Spinal cord (tissue), 10 donors: ENCODE results near the gene ARHGEF25. TPM values are rescaled to one million over a fixed set of nuclear protein-coding genes. Genes with fewer than 3 reads are reported as not detected.

ENCODE experiments used
- DNase-seq, 6 donors: peaks; one replicate each; pipeline versions ENCODE4 v3.0.0 to v3.0.0-alpha.2; 2013 to 2015; ENCODE audit warnings: low spot score in 6 of 6, low read depth in 4 of 6
- H3K27ac ChIP-seq: one replicate; pipeline ENCODE4 v1.5.1; 2013; ENCODE audit warnings: low read depth, low read length, control low read depth
- H3K27me3 ChIP-seq: one replicate; pipeline ENCODE4 v1.6.1; 2013; ENCODE audit warnings: low read length; ENCODE audit not compliant: control insufficient read depth, insufficient read depth
- H3K36me3 ChIP-seq: one replicate; pipeline ENCODE4 v1.6.1; 2013; ENCODE audit warnings: low read length; ENCODE audit not compliant: control insufficient read depth, insufficient read depth
- H3K4me1 ChIP-seq: one replicate; pipeline ENCODE4 v1.6.1; 2013; ENCODE audit warnings: low read length; ENCODE audit not compliant: control insufficient read depth, insufficient read depth
- H3K4me3 ChIP-seq: one replicate; pipeline ENCODE4 v1.5.1; 2013; ENCODE audit warnings: low read depth, low read length, control low read depth
- H3K9me3 ChIP-seq: one replicate; pipeline ENCODE4 v1.6.1; 2013; ENCODE audit warnings: low read length; ENCODE audit not compliant: control insufficient read depth, insufficient read depth
- WGBS: methylation state at CpG from one replicate; pipeline ENCODE4 v1.1.5; 2013; ENCODE audit warnings: missing lambda C conversion rate; ENCODE audit not compliant: insufficient coverage; 5-methylcytosine and 5-hydroxymethylcytosine counted together
- polyA plus RNA-seq, 2 donors: library from polyadenylated mRNA; unstranded; fragments of 120-200 nt; gene quantifications; one replicate each; pipeline ENCODE4 v1.2.1, GENCODE V29; 2013; ENCODE audit not compliant: insufficient read length in 2 of 2
- total RNA-seq, 2 donors: library from RNA; depleted of rRNA in 1 of 2; stranded (reverse); fragments of 120-200 nt in 1 of 2; fragments of >200 nt in 1 of 2; gene quantifications; one replicate each; pipeline versions ENCODE4 v1.2.3 to v1.2.4, GENCODE V29; 2013 to 2014
- donor health status: healthy.

Gene ARHGEF25
- total and polyA plus RNA-seq, 4 donors = 27.2 to 61.9 (median 45.1) TPM

DNA sequence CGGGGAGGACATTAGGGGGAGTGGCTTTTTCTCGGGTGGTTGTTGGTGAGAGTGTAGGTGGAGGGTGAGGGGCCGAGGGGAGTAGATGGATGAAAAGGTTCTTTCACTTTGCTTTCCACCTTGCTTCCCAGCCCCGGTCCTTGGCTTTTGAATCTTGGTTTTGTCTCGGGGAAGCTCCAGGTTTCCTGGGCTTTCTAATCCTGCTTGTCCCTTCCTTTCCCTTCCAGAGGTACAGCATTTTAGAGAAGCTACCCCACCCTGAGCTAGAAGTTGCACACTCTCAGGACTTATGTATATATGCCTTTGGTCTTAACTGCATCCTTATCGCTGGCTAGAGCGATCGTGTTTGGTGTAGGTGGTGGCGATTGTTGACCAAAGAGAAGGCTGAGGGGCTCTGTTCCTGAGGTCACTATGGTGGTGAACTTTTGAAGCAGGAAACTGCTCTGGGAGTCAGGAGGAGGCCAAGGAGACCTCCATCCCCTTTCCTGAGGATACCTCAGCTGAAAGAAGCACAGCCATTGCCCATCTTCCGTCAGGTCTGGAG is 19.4 kb upstream of the ARHGEF25 start:
- Histone ChIP-seq H3K27ac (no peak overlapping the region), H3K27me3 (no peaks in the 10 kb centered on the region), H3K9me3 (no peaks in the 10 kb centered on the region), H3K4me3 (peak overlapping the region; percentile 87), H3K4me1 (peaks cover 15% of the 10 kb centered on the region), H3K36me3 (peaks cover 14% of the 10 kb centered on the region)
- DNase-seq = no peak
- 56% methylated on average over 7 of the region's 10 CpGs for WGBS

DNA sequence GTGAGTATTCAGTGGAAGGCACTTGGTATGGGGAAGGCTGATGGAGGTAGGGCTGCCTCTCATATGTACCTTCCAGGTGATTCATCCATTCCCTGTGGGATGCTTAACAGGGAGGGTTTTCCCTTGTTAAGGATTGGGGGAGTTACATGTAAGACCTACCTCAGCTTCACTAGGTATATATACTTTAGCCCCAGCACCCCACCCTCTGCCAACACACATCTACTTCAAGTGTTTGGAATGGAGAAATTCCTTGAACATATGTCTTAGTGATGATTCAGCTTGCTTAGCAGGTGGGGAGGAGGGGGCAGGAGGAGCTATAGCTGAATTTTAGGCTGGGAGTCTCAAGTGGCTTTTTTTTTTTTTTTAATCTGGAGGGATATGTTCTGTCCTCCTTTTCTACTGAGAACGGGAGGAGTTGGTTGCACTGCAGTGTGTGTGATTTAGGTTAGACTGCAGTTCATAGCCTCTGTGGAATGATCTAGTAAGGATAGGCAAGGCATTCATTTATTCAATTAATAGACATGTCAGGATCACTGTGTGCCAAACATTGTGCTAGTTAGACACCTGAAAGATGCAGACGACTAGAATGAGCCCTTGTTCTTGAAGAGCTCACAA is 18.6 kb upstream of the ARHGEF25 start:
- no peak overlapping the region for H3K27ac ChIP-seq
- H3K4me1 ChIP-seq = peaks cover 15% of the 10 kb centered on the region
- no peaks in the 10 kb centered on the region for H3K9me3 ChIP-seq
- no peaks in the 10 kb centered on the region for H3K27me3 ChIP-seq
- DNase-seq = no peak
- 71% methylated on average over 1 of the region's 2 CpGs for WGBS
- H3K4me3 ChIP-seq = no peak overlapping the region
- peaks cover 14% of the 10 kb centered on the region for H3K36me3 ChIP-seq

DNA sequence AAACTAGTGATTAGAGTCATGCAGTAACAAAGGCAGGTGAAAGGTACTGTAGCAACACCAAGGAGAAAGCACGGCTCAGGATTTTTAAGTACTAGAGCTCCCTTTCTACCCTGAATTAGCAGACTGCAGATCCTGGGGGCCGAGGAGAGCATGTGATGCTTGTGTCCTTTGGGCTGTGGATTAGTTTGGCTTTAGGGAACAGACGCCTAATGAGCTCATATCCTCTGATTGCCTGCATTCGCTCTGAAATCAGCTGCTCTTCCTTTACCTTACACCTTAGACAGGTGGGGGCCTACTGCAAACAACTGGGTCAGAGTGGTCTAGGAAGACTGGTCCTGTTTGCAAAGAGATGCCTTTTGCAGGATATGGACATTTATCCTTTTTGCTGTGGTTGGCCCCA is 18.0 kb upstream of the ARHGEF25 start:
- no peak for DNase-seq
- peaks cover 15% of the 10 kb centered on the region for H3K4me1 ChIP-seq
- H3K27me3 ChIP-seq = no peaks in the 10 kb centered on the region
- H3K9me3 ChIP-seq = no peaks in the 10 kb centered on the region
- no peak overlapping the region for H3K27ac ChIP-seq
- H3K4me3 ChIP-seq = no peak overlapping the region
- peaks cover 14% of the 10 kb centered on the region for H3K36me3 ChIP-seq
- no CpG with 5 or more reads among the region's 4 CpGs for WGBS

DNA sequence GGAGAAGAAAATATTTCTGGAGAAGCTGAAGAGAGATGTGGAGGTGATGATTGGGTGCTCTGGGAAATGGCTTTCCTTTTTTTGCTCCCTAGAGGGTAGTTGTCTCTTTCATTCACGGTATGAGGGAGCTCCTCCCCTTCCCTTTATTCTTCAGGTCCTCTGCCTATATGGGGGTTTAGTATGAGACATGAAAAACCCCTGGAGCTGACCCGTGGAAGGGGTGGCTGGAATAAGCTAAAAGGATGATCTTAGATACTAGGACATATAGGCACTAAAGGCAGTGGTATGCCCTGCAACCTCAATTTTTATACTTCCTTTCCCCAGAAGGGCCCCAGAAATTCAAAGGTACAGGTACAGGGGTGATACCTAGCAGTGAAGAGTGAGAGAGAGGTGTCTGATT is 10.8 kb upstream of the ARHGEF25 start:
- H3K36me3 ChIP-seq = peaks cover 24% of the 10 kb centered on the region
- peaks cover 16% of the 10 kb centered on the region for H3K4me1 ChIP-seq
- no peak overlapping the region for H3K27ac ChIP-seq
- H3K4me3 ChIP-seq = no peak overlapping the region
- no CpG with 5 or more reads among the region's 2 CpGs for WGBS
- DNase-seq = no peak
- no peaks in the 10 kb centered on the region for H3K9me3 ChIP-seq
- H3K27me3 ChIP-seq = no peaks in the 10 kb centered on the region

DNA sequence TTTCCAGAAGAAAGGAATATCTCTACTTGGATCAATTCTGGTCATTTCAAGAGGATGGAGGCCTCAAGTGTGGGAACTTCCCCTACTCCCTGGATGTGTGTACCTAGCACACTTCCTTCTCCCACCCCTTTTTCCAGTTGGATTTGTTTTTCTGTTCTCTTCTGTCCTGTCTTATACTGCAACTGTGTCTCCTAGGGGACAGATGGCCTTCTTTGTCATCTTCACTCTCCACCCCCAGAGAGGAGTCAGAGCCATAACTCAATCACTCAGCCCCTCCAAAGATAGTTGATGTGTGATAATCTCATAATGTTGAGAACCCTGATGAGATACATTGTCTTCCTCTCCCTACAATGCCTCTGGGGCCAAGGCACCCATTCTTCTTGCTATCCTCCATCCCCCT is 8.7 kb upstream of the ARHGEF25 start:
- Histone ChIP-seq H3K9me3 (no peaks in the 10 kb centered on the region), H3K27ac (no peak overlapping the region), H3K4me1 (peaks cover 20% of the 10 kb centered on the region)

DNA sequence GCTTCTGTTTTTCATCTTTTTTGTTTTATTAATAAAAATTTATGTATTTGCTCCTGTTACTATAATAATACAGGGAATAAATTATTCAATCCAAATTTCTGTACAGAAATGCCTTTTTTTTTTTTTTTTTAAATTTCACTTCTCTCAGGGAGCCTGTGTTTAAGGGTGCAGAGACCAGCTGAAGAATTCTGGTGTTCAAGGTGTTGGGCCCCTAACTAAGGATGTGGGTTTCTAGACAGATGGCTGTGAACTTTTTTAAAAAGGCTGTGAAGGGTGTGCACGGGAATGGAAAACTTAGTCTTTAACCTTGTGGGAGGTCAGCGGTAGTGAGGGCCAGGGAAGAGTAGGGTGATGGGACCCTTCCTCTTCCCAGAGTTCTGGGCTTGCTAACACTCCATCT is 7.9 kb upstream of the ARHGEF25 start:
- peak overlapping the region; percentile 95 for H3K27ac ChIP-seq
- no peaks in the 10 kb centered on the region for H3K27me3 ChIP-seq
- no peaks in the 10 kb centered on the region for H3K9me3 ChIP-seq
- no CpG with 5 or more reads among the region's 2 CpGs for WGBS
- H3K36me3 ChIP-seq = peaks cover 38% of the 10 kb centered on the region
- no peak for DNase-seq
- peaks cover 20% of the 10 kb centered on the region for H3K4me1 ChIP-seq
- no peak overlapping the region for H3K4me3 ChIP-seq

More for the DNA sequence above, 8.7 kb upstream of the ARHGEF25 start:
- Histone ChIP-seq H3K4me3 (no peak overlapping the region), H3K27me3 (no peaks in the 10 kb centered on the region), H3K36me3 (peaks cover 30% of the 10 kb centered on the region)
- DNase-seq = no peak

DNA sequence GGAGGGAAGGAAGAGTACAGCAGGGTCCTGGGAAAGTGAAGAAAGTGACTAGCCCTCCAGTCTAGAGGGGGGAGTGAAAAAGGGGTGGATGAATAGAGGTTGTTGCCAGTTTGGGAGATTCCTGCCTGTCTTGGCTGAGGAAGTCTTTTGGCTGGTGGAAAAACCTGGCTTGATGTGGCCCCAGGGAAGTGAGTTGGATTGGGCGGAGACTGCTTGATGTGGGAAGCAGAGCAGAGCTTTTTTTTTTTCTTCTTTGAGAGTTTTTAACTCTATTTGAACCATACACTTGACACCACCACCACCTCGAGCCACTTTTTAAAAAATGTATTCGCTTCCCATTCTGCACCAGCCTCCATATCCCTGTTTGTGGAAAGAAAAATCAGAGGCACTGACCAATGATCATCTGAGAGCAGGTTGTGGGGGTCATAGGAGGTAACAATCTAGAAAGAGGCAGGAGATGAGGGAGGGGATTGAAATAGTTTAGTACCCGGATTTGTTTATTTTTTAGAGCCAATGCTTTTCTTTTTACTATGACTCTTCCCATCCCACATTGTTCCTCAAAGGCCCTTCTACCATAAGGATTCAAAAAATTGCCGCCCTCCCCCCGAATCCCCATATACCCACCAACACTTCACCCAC is 7.3 kb upstream of the ARHGEF25 start:
- Histone ChIP-seq H3K27me3 (no peaks in the 10 kb centered on the region), H3K9me3 (no peaks in the 10 kb centered on the region), H3K27ac (peak overlapping the region; percentile 95), H3K36me3 (peaks cover 43% of the 10 kb centered on the region), H3K4me3 (peak overlapping the region; percentile 86), H3K4me1 (peaks cover 20% of the 10 kb centered on the region)
- 10% methylated on average over 2 of the region's 6 CpGs for WGBS
- peak in 3 of 6 donors; percentile 67 to 86 (median 83) for DNase-seq

DNA sequence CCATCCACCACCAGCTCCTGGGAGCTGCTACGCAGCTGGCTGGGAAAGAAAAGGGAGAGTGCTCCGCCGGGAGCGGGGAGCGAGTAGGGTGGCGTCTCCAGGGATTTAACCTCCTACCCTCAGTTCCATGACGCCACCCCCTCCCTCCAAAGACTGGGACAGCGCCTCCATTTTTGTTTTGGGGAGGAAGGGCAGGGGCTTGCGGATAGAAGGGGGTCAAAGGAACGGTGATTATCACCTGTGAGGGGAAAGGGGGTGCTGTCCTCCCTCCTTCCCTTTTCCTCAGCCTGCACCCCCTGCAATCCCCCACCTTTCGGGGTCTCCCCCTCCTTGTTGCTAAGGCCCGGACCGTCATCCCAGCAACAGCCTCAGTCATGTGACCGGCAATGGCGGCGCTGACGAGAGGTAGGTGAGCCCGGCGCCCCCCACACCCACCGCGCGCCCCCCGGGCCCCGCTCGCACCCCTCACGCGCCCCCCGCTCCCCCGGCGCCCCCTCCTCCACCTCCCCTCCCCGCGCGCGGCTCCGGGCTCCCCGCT is 6.7 kb upstream of the ARHGEF25 start, which contains the start of gene DTX3:
Gene DTX3 (plus strand): TSS at position 371 of the 538 bp plus-strand sequence. CDS start 1,694 bp downstream, outside the sequence.
- Histone ChIP-seq H3K36me3 (peaks cover 43% of the 10 kb centered on the region), H3K4me3 (peak within 1 kb of the TSS; percentile 86), H3K27ac (peak within 1 kb of the TSS; percentile 95), H3K9me3 (no peaks in the 10 kb centered on the region), H3K4me1 (peaks cover 20% of the 10 kb centered on the region), H3K27me3 (no peaks in the 10 kb centered on the region)
- WGBS = 0% methylated on average over 2 of the region's 36 CpGs
- DNase-seq = peak in 3 of 6 donors; percentile 65 to 93 (median 88)

DNA sequence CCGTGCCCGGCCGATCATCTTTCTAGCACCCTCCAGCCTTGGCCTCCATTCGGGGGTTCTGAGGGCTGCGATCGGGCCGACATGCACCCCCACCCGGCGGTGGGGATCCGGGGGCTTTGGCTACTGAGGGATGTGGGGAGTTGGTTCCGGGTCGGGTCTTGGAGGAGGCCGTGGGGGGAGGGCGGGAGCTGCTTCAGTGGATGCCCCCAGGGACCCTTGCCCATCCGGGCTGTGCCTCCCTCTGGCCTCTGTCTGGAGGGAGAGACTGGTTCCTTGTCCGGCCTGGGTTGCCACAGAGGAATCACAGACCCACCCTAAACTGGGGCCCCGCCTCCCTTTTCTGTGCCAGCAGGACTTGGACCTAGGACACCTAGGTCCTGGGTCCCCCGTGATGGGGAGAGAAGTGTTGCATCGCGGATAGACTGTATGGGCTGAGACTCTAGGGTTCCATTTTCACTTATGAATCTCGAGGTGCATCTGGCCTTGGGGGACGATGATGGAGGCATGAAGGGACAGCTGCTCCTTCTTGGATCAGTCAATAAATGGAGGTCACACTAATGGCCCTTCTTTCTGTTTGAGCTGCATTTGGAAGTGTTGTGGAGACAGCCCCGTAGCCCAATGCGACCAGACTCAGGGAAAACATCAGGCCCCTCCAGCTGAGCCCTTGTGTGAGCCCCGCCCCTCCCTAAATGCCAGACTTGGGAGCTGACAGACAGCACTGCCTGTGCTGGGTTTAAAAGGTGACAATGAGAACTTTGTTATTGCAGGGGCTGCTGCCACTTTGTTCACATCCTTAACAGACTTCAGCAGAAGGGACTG is 6.0 kb upstream of the ARHGEF25 start:
- 0% methylated on average over 17 of the region's 25 CpGs for WGBS
- Histone ChIP-seq H3K27ac (peak overlapping the region; percentile 95), H3K4me3 (peak overlapping the region; percentile 86), H3K9me3 (no peaks in the 10 kb centered on the region), H3K4me1 (peaks cover 25% of the 10 kb centered on the region), H3K36me3 (peaks cover 40% of the 10 kb centered on the region), H3K27me3 (no peaks in the 10 kb centered on the region)
- DNase-seq = peak in 2 of 6 donors; percentile 51 to 56
